ENCODE measurements around the gene CRYBG2.
A peak's percentile ranks its signal among the peaks of the same experiment; 100 is the strongest.
"Not testable (repeated sequence)": the region's sequence is repeated elsewhere in the genome, so short reads cannot be mapped to it uniquely, and the experiment has no call there.

The CRYBG2 gene

DNA sequence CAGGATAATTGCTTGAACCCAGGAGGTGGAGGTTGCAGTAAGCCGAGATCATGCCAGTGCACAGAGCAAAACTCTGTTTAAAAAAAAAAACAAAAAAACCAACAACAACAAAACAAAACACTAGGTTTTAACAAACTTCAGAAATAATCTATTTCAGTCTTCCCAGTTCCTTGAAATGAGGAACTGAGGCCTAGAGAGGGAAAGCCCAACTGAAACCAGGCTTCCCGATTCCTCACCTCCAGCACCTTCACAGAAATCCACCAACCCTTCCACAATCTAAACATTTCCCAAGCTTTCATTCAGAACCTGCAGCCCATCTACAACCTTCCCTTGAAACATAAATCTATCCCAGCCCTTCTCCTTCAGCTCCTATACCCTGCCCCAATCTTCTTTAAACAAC, 36.8 kb downstream of the CRYBG2 start:
- no peak for DNase-seq

DNA sequence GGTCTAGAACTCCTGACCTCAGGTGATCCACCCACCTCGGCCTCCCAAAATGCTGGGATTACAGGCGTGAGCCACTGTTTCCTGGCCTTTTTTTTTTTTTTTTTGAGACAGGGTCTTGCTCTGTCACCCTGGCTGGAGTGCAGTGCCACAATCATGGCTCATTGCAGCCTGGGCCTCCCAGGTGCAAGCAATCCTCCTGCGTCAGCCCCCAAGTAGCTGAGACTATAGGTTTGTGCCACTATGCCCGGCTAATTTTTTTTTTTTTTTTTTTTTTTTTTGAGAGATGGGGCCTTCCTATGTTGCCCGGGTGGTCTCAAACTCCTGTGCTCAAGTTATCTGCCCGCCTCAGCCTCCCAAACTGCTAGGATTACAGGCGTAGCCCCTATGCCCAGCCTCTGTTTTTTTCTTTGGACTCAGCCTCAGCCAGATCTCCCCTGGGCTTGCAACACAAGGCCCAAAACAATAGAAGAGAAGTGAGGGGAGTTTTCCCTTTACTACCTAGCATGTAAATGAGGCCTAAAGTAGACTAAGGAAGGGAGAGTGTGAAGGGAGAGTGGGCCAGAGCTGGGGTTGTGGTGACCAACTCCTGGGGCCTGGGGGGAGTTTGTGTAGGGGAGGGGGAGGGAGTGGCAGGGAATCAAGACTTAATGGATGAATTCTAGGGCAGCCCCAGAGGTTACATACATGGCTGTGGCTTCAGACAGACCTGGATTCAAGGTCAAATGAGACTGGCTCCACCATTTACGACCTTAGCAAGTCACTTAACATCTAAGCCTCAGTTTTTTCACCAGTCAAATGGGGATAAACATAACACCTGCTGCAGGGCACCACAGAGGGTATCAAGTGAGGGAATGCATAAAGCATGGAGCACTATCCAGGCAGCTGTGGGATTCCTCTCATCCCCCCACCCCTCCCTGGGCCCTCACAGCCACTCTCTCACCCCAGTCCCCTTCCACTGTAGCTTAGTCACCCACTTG, 37.8 kb downstream of the CRYBG2 start:
- no peak for DNase-seq

DNA sequence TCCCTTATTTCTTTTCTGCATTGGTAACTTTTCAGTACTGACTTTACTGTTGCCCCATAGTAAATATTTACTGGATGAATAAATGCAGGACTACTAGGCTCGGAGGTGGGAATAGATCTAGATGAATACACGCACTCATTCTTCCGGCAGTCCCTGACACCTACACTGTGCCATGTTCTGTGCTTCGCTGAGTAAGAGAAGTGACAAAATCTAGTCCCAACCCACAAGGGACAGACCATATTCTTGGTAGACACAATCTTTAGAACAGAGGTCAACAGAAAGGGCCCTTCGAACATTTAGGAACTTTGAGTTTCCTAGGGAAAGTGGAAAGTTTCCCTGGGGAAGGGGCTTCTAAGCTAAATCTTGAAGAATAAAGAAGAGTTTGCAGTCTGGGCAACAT, 39.4 kb downstream of the CRYBG2 start:
- no peak for DNase-seq

DNA sequence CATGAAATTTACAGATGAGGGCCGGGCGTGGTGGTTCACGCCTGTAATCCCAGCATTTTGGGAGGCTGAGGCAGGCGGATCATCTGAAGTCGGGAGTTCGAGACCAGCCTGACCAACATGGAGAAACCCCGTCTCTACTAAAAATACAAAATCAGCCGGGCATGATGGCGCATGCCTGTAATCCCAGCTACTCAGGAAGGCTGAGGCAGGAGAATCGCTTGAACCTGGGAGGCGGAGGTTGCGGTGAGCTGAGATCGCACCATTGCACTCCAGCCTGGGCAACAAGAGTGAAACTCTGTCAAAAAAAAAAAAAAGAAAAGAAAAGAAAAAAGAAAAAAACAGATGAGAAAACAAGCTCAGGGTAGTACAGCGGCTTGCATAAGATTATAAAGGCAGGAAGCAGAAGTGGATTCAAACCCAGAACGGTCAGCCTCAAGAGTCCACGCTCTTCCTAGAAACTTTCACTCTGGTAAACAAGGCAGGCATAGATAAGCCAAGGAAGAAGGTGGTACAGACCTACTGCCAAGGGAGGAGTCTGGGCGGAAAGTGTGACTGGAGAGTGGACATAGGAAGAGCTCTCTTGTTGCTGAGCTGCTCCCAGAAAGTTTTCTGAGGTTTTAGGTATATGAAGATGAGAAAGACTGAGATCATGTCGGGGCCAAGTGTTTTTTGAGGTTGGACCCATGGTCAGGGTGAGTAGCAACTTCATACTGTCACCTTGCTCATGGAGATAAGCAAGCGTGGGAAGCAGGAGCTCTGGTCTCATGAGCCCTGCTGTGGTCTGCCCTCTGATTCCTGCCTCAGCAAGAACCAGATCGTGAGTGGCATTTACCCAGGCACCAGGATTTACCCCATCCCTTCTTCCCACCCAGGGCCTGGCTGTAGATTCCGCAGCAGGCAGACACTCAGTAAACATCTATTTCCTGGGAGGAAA, 45.7 kb downstream of the CRYBG2 start:
- not testable (repeated sequence) for DNase-seq

DNA sequence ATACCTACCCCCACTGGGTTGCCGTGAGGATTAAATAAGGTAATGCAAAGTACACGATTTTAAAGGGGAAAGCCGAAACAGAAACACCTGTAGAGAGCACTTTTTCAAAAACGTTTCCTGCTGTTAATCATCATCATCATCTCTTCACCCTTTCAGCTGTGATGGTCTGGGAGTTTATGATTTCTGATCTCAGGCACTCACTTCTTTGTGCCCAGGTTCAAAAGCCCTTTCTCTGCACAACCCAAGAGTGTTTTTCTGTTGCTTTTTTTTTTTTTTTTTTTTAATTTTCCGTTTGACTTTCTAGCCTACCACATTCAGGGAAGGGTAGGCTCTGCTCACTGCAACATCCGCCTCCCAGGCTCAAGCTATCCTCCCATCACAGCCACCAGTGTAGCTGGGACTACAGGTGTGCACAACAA, 46.6 kb downstream of the CRYBG2 start:
- DNase-seq, result no peak

DNA sequence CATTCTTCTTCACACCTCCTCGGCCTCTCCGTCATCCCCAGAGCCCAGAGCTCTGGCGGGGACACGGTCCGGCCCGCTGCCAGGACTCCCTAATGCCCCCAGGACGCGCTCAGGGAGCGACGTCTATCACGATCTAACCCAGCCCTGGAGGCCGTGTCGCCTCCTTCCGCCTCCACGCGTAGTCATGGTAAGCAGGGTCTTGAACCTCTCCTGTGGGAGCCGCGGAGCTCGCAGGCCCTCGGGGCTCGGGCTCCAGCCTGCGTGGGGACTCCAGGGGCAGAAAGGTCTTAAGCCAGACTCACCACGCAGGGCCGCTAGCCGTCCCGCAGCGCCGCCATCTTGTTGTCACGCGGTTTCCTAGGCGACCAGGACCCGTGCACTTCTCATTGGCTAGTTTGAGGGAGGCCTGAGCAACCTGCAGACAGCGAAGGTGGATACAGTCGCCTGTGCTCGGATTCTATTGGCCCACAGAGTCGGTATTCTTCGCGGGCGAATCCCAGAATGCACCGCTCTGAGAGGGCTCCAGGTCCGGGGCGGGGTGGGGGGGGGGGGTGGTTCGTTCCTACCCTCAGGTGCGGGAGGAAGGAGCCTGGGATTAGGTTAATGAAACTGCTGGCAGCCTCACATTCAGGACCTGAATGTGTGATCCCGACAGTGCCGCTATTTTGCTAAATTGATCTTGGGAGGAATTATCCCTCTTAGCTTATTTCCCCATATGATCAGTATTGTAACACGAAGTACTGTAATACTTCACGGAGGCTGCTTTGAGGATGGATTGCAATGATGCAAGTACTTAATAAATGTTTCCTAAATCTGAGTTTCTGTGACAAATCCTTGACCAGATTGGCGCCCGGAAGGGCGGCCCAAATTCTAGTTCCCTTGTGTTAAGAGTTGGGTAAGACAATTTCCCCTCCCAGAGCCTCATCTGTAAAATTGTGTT, 47.4 kb downstream of the CRYBG2 start, which contains the start of gene UBXN11:
Gene UBXN11 (minus strand): TSS at position 347 of the 940 bp plus-strand sequence. CDS start 3,753 bp downstream, outside the sequence.
- DNase-seq, result peak; percentile 98

DNA sequence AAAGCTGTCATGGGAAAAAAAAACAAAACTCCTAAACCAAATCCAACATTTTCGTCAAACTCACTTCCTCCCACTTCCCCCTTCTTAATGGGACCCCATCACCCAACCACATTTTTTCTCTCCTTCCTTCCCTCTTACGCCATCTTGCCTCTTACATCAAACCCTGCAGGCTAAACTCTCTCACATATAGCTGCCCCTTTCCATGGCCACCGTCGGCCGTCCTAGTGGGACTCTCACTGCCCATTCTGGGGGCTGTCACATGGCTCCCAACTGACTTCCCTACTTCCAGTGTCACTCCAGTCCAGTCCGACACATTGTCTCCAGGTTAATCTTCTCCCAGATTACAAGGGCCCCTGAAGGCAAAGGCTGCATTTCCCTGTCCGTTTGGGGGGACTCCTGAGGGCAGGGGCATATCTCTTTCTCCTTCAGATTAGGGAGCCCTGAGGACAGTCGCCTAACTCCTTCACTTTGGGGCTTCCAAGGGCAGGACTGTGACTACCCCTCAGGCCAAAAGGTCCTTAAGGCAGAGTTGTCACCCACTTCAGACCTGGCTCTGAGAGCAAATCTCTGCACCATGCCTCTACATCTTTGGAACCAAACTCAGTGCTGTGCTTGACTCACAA, 48.2 kb downstream of the CRYBG2 start:
- no peak for DNase-seq

DNA sequence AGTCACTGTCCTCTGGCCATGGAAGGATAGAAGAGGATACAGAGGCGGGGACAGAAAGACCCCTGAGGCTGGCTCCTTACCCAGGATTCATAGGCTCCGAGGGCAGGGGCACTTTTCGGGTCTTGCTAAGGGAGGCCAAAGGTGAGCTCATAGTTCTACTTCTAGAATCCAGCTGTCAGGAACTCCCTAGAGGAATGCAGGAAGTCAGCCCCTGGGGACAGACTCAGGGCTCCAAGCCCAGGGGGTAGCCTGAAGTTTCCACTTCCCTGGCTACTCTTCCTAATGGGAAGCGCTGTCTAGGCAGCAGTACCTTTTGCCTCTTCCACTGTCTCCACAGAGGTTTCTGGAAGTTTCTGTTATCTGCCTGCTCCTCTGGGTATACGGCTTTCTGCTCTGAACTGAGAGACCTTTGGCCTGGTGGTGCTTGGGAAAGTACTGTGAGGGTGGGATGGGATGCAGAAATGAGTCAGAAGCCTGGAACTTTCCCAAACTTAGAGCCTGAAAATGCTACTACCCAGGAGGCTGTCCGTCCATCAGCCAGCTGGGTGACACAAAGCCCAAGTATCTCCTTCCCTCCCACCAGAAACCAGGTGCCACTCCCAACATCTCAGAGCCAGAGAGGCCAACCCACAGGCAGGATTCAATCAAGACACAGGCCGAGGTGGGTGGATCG, 51.1 kb downstream of the CRYBG2 start:
- no peak for DNase-seq

DNA sequence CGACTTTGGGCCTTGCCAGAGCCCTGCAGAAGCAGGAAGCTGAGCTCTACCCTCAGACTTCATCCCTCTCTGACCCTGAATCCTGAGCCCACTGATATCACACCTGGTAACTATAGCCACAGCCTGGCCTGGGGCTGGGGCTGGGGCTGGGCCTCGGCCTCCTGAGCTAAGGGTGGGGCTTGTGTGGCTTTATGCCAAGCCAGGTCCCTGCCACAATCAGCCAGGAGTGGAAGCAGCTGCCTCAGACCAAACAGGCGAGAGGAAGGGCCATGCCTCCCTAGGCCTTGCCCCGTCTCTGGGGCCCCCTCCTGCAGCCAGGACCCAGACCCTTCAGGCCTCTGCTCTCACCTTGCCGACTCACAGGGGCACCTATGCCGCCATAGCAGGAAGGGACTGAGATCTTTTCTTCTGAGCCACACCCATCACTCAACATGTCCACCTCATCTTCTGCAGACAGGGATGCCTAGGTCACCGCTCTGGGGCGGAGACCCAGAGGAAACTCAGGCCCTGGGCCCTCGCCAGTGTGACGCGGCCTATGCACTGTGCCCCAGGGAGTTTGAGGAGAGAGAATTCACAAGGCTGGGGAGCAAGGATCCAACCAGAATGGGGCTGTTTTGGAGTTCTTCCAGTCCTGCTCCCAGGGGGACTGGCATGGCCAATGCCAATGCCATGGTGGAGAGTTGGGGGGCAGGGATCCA, 53.2 kb downstream of the CRYBG2 start:
- DNase-seq, result peak; percentile 49

DNA sequence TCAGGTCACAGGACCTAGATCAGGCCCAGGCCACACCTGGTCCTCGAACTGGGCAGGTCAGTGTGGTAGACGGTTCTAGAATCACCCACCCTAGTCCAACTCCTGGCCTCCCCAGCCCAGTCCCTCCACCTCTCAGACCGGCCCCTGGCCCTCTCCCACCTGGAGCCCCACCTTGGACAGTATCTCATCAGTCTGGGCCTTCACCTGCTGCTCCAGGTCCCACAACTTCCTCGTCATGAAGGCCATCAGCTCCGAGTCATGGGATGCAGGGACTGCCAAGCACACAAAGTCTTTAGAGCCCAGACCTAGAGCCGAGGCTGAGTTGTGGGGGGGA, 56.2 kb downstream of the CRYBG2 start:
- no peak for DNase-seq

DNA sequence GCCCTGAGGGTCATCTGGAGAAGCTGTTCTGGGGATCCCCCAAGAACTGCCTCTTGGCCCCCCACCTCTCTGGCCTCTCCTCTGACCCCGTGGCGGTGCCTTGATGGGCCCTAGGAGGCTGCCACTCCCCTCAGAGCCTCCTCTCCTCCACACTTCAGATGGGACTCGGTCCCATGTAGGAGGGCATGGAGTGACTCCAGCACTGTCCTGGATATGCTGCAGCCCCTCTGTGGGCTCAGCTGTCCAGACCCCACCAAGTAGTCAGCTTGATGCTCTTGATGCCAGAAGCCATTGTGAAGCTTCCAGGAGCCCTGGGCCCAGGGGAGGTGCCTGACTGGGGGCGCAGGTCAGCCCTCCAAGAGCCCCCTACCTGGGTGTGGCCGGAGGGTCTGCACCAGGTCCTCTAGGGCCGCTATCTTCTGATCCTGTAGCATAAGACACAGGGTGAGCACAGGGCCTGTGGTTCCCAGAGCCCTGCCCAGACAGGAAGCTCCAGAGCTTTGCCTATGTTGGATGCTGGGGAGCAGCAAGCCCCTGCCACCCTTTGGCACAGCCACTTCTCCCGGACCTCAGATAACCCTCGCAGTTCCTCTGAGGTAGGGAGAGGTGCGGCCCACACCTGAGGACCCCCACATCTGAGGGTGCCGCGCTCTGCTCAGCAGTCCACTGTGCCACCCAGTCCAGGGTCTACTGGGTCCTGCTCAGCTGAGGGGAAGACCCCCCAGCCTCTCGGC, 56.7 kb downstream of the CRYBG2 start:
- DNase-seq, result no peak

DNA sequence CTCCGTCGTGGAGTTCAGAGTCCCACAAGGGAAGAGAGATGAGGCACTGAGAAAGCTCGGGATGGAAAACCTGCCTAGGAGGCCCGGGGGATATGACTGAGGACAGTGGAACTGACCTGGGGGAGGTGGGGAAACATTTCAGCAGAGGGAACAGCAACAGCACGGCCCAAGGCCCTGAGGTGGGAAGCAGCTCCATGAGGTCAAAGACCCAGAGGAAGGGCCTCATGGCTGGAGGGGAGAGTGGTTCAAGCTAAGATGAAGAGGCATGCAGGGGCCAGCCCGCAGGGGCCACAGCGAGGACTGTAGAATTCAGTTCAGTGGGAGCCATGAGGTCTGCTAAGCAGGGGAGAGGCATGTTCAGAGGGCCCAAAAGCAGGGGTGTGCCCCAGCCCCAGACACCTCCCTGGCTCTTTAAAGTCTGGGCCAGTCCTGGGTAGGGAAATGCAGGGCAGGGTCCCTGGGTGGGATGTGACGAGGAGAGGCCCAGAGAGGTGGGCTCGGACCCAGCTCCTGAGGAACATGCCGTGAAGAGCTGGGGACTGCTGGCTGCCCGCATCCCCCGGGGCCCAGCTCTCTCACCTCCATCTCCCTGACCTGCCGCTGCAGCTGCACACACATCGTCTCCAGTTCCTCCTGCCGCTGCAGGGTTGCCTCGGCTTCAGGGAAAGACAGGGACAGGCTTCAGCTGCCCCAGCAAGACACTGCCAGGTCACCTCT, 57.4 kb downstream of the CRYBG2 start:
- no peak for DNase-seq

DNA sequence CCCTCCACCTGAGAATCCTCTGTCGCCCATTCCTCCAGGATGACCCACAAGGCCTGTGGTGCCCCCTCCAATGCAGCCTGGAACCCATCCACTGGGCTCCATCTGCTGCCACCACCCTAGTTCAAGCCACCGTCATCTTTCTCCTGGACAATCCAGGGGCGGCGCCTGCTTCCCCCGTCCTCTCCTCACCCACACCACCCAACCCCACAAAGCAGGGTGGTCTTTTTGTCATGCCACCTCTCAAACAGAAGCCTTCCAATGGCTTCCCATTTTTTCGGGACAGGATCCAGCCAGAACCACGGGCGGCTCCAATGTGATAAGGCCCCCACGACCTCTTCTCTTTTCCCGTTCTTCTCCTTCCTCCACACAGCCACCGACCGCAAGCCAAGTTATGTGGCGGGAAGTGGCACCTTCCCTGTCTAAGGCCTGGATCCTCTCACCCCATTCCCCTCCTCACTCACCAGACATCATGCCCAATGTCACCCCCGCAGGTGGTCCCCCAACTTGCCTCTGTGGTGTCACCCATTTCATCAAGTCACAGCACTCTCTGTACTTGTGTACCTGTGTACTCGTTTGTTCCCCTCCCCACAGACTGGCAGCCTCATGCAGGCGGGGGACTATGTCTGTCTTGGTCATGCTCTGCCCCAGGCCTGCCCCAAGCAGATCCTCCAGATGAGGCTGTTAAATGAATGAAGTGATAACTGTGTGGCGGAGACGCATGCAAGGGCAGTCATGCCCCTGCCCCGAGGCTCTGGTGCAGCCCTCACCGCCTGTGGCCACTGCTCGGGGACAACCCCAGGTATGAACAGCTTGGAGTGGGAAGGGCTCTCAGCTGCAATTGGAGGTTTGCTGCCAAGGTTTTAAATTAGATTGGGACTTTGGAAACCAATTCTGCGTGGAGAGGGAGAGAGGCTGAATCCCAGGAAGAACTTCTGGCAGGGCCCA, 58.5 kb downstream of the CRYBG2 start:
- no peak for DNase-seq

DNA sequence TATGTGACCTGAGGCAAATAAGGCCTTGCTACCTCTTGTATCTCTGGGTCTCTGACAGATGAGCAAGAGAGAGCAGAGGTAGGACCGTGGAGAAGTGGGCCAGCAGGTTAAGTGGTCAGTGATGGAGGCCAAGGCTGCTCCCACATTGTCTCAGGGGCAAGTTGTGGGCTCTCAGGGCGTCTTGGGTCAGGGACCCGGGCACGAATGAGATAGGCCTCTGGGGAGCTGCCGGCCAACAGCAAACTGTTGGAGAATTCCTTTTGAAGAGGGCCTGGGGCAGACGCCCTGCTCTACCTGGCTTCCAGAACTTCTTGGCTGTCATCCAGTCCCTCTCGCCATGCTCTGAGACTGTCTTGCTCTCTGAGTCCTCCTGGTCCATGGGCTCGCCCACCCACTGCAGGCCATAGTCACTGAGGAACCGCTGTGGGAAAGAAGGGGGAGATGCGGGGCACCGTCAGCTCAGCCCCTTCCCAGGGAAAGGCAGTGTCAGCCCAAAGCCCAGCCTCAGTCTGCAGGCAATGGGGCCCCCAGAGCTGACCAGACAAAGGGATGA, 59.9 kb downstream of the CRYBG2 start:
- DNase-seq, result no peak

DNA sequence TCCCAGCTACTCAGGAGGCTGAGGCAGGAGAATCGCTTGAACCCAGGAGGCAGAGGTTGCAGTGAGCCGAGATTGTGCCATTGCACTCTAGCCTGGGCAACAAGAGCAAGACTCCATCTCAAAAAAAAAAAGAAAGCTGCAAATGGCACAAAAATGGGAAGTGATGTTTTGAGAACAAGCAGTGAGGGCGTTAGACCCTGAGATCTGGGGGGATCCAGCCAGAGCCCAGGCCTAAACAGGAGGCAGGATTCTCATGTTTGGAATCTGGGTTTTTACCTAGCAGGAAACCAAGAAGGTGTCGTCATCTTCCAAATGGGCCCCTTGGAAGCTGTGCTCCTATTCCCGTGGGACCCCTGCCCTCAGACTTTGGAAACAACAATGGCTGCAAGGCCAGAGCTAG, 61.2 kb downstream of the CRYBG2 start:
- not testable (repeated sequence) for DNase-seq

DNA sequence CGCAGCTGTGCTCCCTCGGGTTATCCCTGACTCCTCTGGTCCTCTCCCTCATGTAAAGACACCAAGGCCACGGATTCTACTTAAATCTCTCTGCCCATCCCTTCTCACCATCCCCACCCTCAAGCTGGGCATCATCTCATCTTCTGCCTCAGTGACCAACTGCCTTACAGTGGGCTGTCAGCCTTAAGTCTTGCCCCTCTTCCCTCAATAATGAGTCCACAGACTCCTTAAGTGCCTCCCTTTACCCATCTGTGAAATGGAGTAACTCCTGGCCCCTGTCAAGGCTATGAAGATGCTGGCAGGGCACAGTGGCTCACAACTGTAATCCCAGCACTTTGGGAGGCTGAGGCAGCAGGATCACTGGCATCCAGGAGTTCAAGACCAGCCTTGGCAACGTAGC, 62.0 kb downstream of the CRYBG2 start:
- DNase-seq, result no peak

DNA sequence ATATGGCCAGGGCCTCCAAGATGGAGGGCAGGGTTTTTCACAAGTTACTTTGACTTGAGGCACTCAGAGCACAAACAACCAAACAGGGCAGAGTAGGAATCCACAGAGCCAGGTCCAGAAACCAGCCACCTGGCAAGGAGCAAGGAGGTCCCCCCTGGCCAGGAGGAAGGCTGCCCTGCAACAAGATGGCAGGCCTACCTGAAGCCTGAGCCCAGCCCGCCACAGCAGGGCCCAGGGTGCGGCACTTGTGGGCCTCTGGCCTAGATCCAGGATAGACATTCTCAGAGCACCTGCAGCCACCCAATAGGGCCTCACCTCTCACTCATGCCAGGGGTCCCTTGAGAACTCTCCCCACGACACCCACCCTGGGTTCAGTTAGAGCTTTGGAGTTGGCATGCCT, 62.5 kb downstream of the CRYBG2 start:
- DNase-seq, result no peak

DNA sequence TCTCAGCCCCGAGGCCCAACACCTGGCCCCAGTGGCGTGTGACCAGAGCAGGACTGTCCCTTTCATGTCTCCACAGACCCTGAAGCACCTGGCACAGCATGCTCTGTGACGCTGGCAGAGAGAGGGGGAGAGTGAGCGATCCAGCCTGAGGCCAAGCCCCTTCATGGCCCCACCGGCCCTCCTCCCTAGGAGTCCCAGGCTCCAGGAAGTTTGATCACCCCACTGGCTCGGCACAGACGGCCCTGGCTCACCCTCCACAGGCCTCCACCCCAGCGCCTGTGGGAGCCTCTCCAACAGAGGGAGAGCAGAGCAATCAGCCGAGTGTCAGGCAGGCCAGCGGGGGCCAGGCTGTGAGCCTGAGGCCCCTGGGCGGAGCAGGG, 63.1 kb downstream of the CRYBG2 start:
- no peak for DNase-seq
